GM19324 (cell line): ENCODE results near the gene AAGAB.

Experiments
- ATAC-seq: cut with Tn5 transposase; IDR thresholded peaks from one replicate; pipeline ENCODE4 v1.9.1; 2021; ENCODE audit warnings: mild to moderate bottlenecking, moderate library complexity; ENCODE audit not compliant: unreplicated experiment, low FRiP score

The AAGAB gene

DNA sequence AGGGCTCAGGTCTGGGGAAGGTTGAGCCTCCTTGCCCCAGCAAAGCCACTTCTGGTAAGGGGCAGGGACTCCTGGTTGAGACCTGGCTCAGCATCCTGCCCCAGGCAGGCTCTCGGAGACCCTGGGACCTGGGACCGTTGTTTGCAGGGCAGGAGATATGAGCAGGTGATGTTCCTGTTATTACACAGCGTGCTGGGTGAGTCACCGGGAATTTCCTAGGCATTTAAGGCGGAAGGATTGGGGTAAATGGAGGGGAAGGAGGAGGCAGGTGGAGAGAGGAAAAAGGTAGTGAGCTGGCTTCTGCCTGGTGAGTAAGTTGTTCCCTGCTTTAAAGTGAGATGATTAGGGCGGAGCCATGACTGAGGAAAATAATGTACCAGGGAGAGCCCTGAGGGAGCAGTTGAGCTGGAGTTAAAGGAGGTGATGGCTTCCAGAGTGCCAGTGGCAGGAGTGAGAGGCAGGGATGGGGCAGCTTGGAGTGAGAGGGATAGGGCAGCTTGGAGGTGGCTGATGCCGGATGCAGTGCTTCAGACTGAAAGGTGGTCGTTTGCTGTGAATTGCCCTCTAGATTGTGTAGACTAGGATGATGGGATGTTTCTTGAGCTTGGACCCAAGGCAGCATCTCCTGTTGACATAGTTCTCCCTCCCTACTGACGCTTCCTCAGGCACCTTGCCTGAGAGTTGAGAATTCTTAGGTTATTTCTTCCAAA is 79.4 kb downstream of the AAGAB start:
- ATAC-seq: no peak

DNA sequence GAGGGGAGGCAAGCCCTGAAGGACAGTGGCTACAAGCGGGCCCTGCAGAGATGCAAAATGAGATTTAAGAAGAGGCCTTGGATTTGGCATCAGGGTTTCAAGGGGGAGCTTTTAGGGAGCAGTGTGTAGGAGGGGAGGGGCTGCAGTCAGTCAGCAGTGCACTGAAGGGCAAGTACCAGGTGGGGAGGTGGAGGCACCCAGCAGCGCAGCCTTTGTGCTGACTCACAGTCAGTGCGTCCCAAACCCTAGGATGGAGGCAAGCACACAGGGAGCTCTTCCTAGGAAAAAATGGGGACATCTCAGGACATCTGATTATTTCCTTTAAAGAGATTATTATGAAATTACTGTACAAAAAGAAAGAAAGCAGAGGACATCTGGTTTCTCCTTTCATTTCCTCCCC is 80.0 kb downstream of the AAGAB start:
- ATAC-seq: no peak

DNA sequence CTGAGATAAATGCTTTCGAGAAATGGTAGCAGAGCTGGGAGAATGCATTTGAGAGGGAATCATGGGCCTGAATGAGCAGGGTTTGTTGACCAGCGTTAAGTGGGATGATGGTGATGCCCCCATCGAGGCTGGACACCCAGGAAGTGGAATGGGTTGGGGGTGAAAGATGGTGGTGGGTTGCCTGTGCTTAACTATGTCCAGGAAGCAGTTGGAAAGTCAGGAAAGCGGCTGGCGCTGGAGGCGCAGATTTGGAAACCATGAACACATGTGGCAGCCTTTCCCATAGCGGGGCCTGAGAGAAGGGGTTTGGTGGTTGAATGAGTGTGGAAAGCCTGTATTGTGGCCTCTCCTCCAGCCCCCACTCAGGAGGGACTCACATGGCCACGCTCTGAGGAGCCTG is 80.7 kb downstream of the AAGAB start:
- ATAC-seq: no peak

DNA sequence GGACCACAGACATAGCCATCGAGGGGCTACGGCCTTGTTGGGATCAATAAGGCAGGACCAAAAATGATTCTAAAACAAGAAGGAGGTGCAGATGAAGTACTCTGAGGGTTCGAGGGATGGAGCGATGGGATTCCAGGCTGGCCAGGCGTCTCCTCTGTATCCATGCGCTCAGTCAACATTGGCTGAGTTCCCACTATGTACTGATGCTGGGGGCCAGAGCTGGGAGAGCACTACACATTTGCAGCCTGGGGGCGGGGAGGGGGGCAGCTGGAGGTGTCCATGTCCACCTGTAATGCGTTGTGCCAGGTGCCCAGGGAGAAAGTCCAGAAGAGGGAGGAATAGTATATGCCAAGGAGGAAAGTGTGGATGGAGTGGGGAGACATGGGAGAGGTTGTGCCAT is 81.5 kb downstream of the AAGAB start:
- ATAC-seq: no peak

DNA sequence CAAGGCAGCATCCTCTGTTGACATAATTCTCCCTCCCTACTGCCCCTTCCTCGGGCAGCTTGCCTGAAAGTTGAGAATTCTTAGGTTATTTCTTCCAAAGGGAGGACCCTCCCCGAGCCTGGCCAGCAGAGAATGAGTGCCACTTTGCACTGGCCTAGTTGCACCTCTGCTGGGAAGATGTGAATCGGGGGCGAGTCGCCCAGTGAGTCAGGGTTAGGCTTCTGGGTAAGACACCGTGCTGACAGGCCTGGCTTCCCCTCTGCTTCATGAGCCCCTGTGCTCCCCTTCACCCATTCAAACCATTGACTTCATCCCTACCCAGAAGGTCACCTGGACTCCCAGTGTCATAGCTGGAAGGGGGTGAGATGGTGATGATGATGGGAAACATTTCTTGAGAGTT is 82.3 kb downstream of the AAGAB start:
- no peak for ATAC-seq

DNA sequence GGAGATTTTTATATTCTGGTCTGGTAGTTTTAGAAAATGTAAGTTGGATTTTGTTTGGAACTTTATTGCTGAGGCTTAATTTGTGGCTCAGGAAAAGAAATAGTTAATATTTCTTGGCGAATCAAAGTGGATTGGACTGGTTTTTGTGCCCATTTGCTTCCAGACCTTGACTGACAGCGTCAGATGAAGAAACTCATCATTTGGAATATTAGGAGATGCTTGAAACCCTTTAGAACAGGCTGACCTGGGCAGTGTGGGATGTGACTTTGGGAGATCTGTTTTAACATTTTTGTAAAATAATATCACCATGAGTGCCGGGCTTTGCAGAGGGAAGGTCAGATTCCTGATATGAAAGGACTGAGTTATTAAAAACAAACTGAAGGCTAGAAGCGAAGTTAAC is 83.0 kb downstream of the AAGAB start:
- no peak for ATAC-seq

DNA sequence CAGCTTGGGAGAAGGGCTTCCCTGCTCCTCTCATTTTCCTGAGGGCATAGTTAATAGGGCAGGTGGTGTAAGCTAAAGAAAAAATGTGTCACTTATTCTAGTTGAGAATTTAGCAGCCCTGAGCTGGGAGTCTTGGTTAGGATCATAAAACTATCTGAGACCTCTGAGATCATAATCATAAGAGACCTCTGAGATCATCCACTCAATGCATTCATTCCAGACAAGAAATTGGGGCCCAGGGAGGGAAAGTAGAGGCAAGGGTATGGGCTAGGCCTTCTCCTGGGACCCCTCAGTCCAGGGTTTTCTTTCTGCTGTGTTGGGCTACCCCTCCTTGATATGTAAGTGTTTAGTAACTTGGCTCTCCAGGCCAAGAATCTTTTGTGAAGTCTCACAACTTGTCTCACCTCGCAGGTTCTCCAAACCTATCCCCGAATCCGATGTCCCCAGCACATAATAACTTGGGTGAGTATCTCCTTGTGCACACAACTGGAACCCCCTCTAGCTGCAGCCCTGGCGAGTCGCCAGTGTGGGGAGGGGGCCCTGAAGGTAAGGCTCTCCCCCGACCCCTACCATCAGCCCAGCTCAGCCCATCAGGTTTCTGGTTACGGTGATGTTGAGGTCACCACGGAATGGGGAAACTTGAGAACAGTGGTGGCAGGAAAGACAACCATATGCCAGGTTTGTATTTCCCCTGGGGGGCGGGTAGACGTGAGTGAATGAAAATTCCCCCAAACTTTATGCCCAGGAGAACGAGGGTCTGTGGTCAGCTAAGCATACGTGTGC is 84.1 kb downstream of the AAGAB start:
- ATAC-seq: no peak

DNA sequence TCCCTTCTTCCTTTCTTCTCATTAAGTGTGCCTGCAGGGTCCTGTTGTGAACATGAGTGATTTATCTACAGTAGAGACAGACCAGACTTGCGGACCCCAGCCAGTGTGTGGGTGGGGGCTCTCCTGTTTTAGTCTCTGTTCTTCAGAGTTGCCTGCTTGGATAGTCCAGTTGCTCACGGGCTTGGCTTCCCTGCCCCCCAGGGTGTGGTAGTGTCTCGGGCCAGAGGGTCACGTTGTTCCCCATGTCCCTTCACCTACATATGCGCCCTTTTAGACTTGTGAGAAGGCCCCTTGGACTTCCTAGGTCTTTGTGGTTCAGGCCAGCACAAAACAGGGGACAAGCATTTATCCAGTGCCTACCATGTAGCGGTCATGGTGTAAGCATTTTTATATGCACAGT is 85.8 kb downstream of the AAGAB start:
- ATAC-seq: no peak

DNA sequence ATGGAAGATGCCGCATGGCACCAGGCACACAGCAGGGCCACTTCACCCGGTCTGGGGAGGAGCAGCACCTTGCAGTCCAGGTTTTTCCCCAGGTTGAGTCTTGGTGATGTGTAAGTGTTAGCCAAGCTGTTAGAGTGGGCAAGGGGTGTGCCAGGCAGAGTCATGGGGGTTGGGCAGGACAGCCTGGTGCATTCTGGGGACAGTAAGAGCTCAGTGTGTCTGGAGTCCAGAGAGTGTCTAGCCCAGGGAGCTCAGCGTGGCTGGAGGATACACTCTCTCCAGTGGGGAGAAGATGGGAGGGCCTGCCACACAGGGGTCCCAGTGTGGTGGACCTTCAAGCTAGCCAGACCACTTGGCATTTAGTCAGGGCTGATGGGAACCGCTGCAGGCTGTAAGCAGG is 87.4 kb downstream of the AAGAB start:
- no peak for ATAC-seq

DNA sequence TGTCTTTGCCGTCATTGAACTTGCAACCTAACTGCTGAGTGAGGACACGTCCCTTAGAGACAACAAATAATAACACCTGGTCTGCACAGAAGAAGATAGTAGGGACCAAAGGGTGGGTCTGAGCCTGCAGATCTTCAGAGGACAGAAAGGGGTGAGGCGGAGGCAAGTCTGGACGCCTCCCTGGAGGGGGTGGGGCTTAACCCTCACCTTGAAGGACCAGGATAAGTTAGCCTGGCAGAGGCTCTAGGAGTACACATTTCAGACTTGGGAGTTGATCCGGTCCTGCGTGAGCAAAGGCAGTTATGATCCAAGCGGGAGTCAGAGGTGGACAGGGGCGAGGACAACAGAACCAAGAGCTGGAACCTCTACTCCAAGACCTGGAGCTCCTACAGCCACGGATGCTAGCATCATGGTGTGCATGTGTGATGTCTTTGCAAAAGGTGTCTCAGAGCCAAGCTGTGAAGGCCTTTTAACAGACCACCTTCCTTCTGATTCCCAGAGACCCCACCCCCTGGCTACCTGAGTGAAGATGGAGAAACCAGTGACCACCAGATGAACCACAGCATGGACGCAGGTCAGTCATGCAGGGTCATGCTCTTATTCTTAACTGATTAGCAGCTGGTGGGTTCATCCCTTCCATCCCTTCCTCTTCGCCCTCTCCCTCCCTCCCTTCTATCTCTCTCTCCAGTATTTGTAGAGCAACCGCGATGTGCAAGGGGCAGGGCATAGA is 88.0 kb downstream of the AAGAB start:
- ATAC-seq: no peak

DNA sequence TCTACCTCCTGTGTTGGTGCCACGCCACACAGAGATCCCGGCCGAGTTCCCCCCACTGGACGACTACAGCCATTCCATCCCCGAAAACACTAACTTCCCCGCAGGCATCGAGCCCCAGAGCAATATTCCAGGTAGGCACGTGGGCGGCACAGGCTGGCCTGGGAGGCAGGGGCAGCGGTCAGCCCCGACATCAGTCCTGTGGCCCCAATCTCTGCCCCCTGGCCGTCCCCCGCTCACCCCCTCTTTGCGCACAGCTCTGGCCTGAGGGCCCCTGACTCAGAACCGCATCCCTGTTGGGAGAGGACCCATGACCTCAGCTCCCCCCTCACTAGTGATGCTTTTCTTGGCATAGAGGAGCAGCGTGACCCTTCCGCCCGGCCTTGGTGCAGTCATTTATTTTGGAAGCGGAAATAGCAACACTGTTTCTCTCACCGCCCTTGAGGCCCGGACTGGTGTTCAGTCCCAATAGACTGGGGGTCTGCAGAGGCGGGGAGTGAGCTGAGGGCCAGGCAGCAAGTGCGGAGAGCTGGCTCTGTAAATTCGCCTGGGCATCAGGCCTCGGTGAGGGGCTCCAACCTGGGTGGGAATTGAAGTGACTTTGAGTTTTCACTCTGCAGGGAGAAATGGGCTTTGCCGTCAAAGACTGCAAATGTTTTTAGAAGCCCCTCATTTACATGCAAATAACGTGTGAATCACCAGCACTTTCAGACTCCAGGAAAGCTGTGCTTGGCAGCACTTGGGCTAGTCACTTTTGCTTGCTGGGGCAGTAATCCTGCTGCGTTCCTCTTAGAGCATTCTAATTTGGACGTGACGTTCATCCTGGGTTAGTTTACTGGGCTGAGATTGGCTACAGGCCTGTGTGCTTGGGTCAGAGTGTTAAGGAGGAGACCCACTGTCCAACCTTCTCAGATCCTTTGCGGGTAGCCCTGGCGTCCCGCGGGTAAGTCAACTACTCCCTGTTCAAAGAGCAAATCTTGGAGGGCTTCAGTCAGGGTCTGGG is 88.9 kb downstream of the AAGAB start:
- ATAC-seq: no peak

DNA sequence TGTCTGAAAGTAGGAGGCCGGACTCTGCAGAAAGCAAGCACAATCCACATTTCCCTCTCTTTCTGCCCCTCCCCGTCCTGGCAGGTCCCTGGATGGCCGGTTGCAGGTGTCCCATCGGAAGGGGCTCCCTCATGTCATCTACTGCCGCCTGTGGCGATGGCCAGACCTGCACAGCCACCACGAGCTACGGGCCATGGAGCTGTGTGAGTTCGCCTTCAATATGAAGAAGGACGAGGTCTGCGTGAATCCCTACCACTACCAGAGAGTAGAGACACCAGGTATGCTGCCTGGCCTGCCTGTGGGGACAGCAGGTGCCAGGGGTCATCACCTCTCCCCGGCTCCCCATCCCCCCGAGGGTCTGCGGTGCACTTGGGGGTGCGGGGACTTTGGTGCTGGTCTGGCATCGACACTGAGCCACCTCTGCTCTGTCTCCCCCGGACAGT is 89.6 kb downstream of the AAGAB start:
- no peak for ATAC-seq

DNA sequence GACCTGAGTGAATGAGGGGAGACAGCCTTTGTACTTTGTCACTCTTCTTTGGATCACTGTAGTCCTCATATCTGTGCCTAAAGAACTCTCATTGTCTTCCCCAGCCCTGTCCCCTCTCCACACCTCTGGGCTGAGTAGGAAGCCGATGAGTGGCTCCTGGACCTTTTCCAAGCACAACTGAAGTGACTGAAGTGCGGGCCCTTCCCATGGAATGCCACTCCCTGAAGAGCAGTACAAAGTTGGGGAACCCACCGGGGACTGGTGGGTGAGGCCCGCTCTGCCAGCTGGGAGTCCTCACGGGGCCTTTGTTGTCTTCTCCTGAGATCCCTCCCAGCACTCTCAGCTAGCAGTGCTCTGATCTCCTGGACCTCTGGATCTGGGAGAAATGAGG is 90.1 kb downstream of the AAGAB start:
- ATAC-seq: no peak

DNA sequence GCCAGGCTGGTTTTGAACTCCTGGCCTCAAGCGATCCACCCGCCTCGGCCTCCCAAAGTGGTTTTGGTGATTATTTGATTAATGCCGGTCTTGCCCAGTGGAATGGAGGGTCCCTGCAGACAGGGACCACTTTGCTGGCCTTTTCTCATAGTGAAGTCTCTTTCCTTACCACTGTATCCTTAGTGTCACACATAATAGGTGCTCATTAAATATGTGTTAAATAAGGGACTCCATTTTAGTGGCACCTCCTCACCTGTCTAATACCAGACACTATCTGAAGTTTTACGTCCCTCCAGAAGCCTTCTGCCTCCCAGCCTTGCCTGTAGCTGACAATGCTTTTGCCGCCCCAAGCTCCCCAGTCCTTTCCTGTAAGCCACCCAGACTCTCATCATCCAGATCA is 91.3 kb downstream of the AAGAB start:
- no peak for ATAC-seq

DNA sequence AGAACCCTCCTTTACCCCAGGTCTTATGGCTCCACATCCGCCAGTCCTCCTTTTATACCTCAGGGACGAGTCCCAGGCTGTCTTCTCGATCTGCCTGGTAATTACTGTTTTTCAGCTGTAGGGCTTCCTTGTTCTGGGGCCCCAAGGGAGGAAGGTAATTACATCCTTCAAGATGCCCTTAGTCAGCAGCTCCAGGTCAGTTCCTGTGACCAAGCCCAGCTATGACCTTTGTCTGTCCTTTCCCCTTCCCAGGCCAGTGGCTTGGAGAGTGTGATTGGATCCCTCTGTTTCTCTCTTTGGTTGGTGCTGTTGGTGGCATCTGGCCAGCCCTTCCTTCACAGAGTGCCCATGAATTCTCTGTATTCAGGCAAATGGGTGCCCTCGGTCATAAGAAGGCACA is 92.6 kb downstream of the AAGAB start:
- ATAC-seq: no peak

DNA sequence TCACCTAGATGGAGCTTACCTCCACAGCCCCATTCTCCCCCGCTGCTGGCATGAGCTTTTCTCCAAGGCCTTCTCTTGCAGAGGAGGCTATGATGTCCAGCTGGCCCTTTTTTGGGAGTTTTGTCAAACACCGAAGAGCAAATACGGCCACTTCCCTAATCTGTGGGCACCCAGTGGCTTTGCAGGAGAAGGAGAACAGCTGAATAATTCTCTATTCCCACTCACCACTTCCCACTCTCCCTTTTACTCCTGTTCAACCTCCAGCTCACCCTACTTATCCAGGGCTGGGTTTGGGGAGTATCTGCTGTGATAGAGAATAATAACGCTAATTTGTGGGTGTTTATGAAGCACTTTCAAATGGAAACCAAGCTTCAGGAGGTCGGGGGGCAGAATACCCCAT is 93.0 kb downstream of the AAGAB start:
- no peak for ATAC-seq

DNA sequence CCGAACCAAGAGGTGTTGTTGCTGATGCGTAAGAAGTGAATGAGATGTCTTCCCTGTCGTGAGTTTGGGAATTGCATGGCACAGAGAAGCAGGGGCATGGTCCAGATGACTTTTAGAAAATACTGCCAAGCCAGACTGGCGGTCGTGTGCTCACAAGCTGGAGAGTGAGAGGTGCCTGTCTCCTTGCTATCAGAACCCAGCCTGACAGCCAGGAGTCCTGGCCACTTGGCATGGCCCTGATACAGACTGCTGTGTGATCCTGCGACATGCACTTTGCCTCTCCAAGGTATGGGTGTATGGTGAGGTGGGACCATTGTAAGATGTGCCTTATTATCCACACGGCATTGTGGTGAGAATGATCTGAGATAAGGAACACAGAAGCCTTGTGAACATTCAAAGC is 96.1 kb downstream of the AAGAB start:
- no peak for ATAC-seq

DNA sequence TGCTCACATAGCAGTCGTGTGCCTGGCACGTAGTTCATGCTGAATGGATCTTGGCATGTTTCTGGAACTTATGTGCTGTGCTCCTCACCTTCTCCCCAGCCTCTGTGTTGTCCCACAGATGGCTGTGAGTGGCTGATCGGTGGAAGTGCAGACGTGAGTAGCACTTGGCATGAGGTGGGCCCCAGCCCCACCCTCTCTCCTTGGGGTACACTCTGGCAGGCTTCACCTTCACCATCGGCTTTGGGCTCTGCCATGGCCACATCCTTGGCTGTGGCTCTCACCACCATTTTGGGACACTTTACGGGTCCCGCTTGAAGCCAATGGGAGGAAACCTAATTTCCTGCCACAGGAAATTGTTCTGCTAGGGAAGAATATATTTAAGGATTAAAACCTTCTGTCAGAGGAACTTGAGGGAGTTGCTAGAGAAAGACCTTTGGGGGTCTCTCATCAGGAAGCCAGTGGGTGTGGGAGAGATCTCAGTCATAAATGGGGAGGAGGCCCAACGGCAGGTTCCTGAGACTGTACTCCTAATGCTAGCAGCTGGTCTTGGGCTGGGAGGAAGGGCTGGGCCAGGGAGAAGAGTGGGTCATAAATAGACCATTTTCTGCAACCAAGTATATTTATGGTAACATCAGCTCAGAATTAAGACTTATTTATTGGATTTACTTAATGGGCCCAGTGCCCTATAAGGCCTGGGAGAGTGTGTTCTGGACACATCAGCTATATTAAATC is 96.8 kb downstream of the AAGAB start:
- ATAC-seq: no peak

DNA sequence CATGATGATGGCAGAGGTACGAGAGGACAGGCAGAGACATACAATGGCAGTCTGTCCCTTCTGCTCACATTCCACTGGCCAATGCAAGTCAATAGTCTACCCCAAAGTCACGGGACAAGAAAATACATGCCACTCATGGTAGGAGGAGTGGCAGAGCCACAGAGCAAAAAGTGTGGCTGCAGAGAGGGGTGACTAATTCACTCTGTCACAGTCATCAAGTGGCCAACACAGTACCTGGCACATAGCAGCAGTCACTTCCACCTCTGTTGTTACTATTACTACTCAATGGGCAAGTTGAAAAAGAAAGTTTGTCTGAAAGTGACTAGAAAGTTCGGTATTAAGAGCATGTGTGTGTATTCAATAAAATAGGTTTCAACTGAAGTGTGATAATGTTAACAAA is 97.6 kb downstream of the AAGAB start:
- ATAC-seq: no peak

DNA sequence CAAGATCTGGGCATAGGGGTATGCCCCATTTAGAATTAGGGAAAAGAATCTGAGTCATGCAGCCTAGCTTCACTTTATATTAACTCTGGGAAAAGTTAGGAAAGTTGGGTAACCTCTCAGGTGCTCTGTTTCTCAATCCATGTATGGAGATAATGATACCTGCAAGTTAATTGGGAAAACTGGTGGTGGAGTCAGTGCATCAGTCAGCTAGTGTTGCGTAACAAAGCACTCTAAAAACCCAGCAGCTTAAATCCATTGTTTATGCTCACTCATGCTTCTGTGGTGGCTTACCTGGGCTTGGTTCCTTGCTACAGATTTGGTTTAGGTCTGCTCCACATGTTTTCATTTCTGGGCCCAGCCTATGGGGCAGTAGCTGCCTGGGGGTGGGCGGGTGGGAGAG is 98.0 kb downstream of the AAGAB start:
- ATAC-seq: no peak
